ENCODE data around the gene FOXF1.

GRCh38 chr16:86538196-86538780 lies 28.0 kb downstream of the FOXF1 start:
- TF ChIP-seq, protein P1, sequence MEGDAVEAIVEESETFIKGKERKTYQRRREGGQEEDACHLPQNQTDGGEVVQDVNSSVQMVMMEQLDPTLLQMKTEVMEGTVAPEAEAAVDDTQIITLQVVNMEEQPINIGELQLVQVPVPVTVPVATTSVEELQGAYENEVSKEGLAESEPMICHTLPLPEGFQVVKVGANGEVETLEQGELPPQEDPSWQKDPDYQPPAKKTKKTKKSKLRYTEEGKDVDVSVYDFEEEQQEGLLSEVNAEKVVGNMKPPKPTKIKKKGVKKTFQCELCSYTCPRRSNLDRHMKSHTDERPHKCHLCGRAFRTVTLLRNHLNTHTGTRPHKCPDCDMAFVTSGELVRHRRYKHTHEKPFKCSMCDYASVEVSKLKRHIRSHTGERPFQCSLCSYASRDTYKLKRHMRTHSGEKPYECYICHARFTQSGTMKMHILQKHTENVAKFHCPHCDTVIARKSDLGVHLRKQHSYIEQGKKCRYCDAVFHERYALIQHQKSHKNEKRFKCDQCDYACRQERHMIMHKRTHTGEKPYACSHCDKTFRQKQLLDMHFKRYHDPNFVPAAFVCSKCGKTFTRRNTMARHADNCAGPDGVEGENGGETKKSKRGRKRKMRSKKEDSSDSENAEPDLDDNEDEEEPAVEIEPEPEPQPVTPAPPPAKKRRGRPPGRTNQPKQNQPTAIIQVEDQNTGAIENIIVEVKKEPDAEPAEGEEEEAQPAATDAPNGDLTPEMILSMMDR (IDR thresholded peaks at IDR 0.05): no peak
- TF ChIP-seq POLR2AphosphoS5 (IDR thresholded peaks at IDR 0.05): no peak

Measured in upper lobe of left lung (tissue), 4 donors.